ENCODE measurements around the gene EXT2.

Gene EXT2

DNA sequence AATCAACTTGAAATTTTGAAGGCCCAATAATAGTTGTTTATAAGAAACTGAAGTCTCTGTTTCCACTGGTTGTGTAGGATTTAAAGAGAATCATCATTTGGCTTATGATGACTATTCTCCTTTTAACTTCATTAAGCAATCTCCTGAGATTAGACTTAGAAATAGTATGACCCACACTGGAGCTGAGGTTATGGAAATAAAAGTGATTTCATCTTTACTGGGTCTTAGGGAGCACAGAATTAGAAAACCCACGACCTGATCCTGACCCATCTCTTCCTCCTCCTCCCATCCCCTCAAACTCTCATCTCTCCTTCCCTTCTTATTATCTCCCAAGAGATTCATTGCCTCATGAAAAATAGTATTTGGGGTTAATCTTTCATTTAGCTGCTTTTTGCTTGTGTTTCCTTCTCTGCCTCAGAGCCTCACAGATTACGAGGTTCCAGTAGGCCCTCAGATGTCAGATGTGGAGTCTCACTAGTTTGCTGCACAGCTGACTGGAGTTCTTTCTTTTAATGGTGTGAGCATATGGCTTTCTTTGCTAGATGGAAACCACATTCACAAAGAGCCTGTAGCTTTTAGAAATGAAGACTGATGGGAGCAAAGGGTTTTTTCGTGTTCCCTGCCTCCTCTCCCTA is 129.5 kb downstream of the EXT2 start:
- no peak overlapping the region for H3K27ac ChIP-seq
- TF ChIP-seq, protein P1, sequence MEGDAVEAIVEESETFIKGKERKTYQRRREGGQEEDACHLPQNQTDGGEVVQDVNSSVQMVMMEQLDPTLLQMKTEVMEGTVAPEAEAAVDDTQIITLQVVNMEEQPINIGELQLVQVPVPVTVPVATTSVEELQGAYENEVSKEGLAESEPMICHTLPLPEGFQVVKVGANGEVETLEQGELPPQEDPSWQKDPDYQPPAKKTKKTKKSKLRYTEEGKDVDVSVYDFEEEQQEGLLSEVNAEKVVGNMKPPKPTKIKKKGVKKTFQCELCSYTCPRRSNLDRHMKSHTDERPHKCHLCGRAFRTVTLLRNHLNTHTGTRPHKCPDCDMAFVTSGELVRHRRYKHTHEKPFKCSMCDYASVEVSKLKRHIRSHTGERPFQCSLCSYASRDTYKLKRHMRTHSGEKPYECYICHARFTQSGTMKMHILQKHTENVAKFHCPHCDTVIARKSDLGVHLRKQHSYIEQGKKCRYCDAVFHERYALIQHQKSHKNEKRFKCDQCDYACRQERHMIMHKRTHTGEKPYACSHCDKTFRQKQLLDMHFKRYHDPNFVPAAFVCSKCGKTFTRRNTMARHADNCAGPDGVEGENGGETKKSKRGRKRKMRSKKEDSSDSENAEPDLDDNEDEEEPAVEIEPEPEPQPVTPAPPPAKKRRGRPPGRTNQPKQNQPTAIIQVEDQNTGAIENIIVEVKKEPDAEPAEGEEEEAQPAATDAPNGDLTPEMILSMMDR (conservative IDR thresholded peaks at IDR 0.05) = no peak
- no peak for TF ChIP-seq ZFX (IDR thresholded peaks at IDR 0.05)

DNA sequence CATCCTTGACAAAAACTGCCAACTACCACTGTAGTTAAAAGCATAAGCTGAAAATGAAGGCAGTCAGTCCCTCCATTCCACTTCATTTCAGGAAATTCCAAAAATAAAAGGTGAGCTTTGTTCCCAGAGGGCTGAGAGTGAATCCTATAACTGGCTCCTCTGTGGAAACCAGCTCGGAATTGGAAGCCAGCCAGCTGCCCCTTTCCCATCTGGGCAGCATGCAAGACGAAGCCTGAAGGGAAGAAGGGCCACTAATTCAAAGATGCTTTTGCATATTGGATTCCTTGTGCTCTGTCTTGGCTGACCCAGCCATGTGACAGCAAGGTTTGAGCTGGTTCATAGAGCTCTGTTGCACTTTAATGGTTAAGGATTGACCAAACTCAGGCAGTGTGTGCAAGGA is 131.0 kb downstream of the EXT2 start:
- no peak overlapping the region for H3K27ac ChIP-seq
- TF ChIP-seq ZFX (IDR thresholded peaks at IDR 0.05) = no peak
- TF ChIP-seq, protein P1 (conservative IDR thresholded peaks at IDR 0.05) = no peak

DNA sequence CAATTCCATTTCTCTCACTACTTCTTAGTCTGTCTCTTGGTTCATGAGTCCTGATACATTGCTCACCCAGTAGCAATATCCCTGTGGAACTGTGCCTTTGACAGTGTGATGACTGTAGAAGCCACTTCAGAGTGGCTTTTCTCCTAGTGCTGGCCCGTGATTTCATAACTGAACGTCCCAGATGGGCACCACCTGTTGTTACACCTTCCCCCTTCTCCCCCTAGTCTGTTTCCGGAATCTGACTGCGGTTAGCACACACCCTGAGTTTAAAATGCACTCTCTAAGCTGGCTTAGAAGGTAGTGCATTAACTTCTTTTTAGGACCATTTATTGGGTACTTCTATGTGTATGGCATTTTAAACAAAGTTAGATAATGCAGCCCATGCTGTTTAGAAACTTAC is 131.5 kb downstream of the EXT2 start:
- no peak overlapping the region for H3K27ac ChIP-seq
- TF ChIP-seq ZFX (IDR thresholded peaks at IDR 0.05) = no peak
- TF ChIP-seq, protein P1 (conservative IDR thresholded peaks at IDR 0.05) = no peak

DNA sequence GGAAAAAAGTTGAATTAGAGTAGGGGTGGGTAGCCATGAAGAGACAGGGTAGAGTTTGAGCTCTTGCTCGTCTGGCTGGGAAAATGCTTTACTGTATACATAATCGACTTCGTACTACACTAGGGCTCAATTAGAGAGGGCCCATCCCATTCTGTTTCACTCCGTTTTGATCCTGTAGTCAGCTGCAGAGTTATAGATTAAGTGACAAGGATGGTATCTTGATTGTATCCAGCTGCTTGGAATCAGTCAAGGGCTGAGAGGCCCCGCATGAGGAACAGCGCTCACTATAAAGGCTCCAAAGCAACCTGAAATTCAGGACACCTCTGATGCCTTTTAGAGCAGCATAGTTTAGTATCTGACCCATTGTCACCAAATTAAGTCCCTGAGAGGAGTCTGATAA is 132.9 kb downstream of the EXT2 start:
- no peak for TF ChIP-seq ZFX (IDR thresholded peaks at IDR 0.05)
- TF ChIP-seq, protein P1 (conservative IDR thresholded peaks at IDR 0.05) = no peak
- H3K27ac ChIP-seq = no peak overlapping the region; the same call in 1 of the 2 replicates

DNA sequence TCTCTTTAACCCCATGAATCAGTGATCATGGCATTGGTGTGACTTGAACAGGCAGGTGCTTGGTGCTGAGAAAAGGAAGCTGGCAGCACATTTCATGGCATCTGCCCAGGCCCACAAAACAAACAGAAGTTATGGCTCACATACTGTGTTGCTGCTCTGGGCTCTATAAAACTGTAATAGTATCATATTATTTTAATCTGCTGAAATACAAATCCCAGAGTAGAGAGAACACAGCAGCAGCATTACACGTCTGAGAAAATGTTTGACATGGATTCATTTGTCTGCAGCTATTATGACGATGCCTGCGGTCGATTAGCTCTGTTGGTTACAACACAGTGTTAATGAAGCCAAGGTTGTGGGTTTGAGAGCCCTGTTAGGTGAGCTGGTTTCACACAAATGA is 133.6 kb downstream of the EXT2 start:
- TF ChIP-seq, protein P1 (conservative IDR thresholded peaks at IDR 0.05) = no peak
- no peak for TF ChIP-seq ZFX (IDR thresholded peaks at IDR 0.05)
- H3K27ac ChIP-seq = peak overlapping the region; percentile 55; the same call in 1 of the 2 replicates

DNA sequence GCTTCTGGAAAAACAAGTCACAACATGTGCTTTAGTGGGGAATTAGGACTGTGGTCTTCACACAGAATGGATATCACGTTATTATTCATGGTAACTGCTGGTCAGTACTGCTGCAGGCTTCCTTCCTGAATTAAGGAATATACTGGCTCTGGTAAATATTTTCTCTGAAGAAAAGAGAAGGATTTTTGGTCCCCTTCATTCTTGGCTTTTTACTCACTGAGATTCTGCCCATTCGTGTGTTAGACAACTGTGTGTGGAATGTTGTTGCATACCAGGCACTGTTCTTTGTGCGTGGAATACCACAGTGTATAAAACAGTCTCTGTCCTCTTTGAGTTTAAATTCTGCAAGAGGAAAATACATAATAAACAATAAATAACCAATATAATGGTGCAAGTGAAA is 134.1 kb downstream of the EXT2 start:
- TF ChIP-seq, protein P1 (conservative IDR thresholded peaks at IDR 0.05) = no peak
- no peak for TF ChIP-seq ZFX (IDR thresholded peaks at IDR 0.05)
- H3K27ac ChIP-seq = peak overlapping the region; percentile 55; the same call in 1 of the 2 replicates

DNA sequence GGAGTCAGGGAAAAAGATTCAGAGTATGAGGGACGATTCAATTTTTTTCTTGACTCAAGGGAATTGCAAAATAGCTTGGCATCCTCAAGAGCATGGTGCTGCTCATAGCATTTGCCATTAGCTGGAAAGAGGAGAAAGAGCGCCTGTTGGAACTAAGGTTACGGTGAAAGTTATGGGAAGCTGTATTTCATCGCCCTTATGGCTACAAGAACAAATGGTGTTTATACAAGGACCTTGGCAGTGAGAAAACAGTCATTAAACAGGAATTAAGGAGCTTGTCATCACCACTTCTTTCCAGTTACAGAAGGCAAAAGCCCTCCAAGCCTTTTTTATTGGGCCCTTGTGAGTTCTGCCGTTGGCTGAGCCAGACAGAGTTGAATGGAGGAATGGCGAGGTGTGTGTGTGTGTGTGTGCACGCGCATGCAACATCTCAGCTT is 140.3 kb downstream of the EXT2 start:
- TF ChIP-seq ZFX (IDR thresholded peaks at IDR 0.05) = no peak
- TF ChIP-seq, protein P1 (conservative IDR thresholded peaks at IDR 0.05) = no peak
- H3K27ac ChIP-seq = no peak overlapping the region

Data from C4-2B (cell line).